ENCODE results near the gene IL1RN. TPM values are rescaled to one million over a fixed set of nuclear protein-coding genes. Genes with fewer than 3 reads are reported as not detected.

Gene IL1RN
- total and polyA plus RNA-seq, 2 of the 13 experiments (the other 11 are each of a cell fraction or from before 2014, with no cell fraction given), result 21.2 to 101 TPM

- Histone ChIP-seq H3K4me3 (replicated peaks in 1 of 3; ENCODE audit: insufficient read depth in 1 of 3, low read depth in 2 of 3, low read length in 3 of 3) (no peak overlapping the region), H3K4me2 (ENCODE audit: low read depth, low read length) (no peak overlapping the region), H3K36me3 (replicated peaks in 1 of 2; ENCODE audit: control insufficient read depth in 1 of 2, insufficient read depth in 2 of 2, low read length in 2 of 2) (no peaks in the 10 kb centered on the region), H3K9me3 (ENCODE audit: low read length) (no peaks in the 10 kb centered on the region), H3K4me1 (ENCODE audit: insufficient read depth, low read length) (peaks cover 57% of the 10 kb centered on the region), H4K20me1 (ENCODE audit: insufficient read depth, low read length) (no peaks in the 10 kb centered on the region), H3K9ac (ENCODE audit: insufficient read depth, low read depth, low read length) (no peak overlapping the region), H3K79me2 (ENCODE audit: insufficient read depth, low read length) (no peaks in the 10 kb centered on the region), H2AFZ (ENCODE audit: low read length) (no peak overlapping the region), H3K27ac (ENCODE audit: extremely low read length, insufficient read depth, low read length) (no peak overlapping the region), H3K27me3 (ENCODE audit: control insufficient read depth in 1 of 2, insufficient read depth in 2 of 2, low read length in 2 of 2) (no peaks in the 10 kb centered on the region; a peak in 1 of 5 replicates)
- intact Hi-C loops (cut with micrococcal nuclease; ENCODE audit: unreplicated experiment), result no loop called here
- in situ Hi-C loops (cut with HindIII; ENCODE audit: extremely low pct_ligation_motif_present, low pct_unique_long_range_greater_than_20kb), result no loop called here
- ATAC-seq, result no peak
- ChIA-PET CTCF (ENCODE audit: low intra/inter-chr PET ratio, low total read pairs) (no interaction called here), POLR2A (interaction anchor here (5.3 kb wide), 1 partner anchor 20 kb away, joined by 39 read pairs; no protein-coding TSS in a partner anchor)
- 96% methylated on average over 1 of the region's 1 CpG for WGBS (ENCODE audit: low lambda C conversion rate)
- no peak for DNase-seq (ENCODE audit: low spot score)
- BruUV-seq (replicated peaks), result no TSS peak
- no peak for FAIRE-seq
- no peak for TF ChIP-seq ZNF44 (CRISPR knock-in tag; IDR thresholded peaks at IDR 0.05)
- TF ChIP-seq TFDP2 (CRISPR knock-in tag; IDR thresholded peaks at IDR 0.05), result no peak
- peak; percentile 29; the same call in 1 of the 2 replicates for TF ChIP-seq KDM1A (CRISPR knock-in tag; IDR thresholded peaks at IDR 0.05)
- no peak for TF ChIP-seq FIP1L1 (IDR thresholded peaks at IDR 0.05; ENCODE audit: borderline replicate concordance, insufficient read depth, low read depth, low read length)
- no peak for TF ChIP-seq BRCA1 (CRISPR knock-in tag; IDR thresholded peaks at IDR 0.05)
- no peak for TF ChIP-seq HDAC2 (CRISPR knock-in tag; IDR thresholded peaks at IDR 0.05)
- TF ChIP-seq ATF2 (CRISPR knock-in tag; IDR thresholded peaks at IDR 0.05), result no peak
- peak; percentile 78 for TF ChIP-seq ZMYM3 (CRISPR knock-in tag; IDR thresholded peaks at IDR 0.05)
- TF ChIP-seq ZNF678 (CRISPR knock-in tag; IDR thresholded peaks at IDR 0.05), result no peak
- no peak for TF ChIP-seq ZNF740 (CRISPR knock-in tag; IDR thresholded peaks at IDR 0.05)
- TF ChIP-seq ZNF629 (CRISPR knock-in tag; conservative IDR thresholded peaks at IDR 0.05), result peak; percentile 93
- no peak for TF ChIP-seq MEF2D (CRISPR knock-in tag; IDR thresholded peaks at IDR 0.05)
- peak; percentile 72; the same call in 1 of the 2 replicates for TF ChIP-seq CHD4 (IDR thresholded peaks at IDR 0.05; ENCODE audit: borderline replicate concordance, low read length)
- no peak for TF ChIP-seq ZFP36L2 (CRISPR knock-in tag; IDR thresholded peaks at IDR 0.05)
- no peak for TF ChIP-seq ZNF644 (CRISPR knock-in tag; IDR thresholded peaks at IDR 0.05; ENCODE audit: low read depth)
- no peak for TF ChIP-seq KDM2A (CRISPR knock-in tag; IDR thresholded peaks at IDR 0.05; ENCODE audit: borderline replicate concordance, low read depth)
- no peak for TF ChIP-seq ZNF513 (CRISPR knock-in tag; conservative IDR thresholded peaks at IDR 0.05)
- TF ChIP-seq MZF1 (CRISPR knock-in tag; IDR thresholded peaks at IDR 0.05; ENCODE audit: borderline replicate concordance), result no peak
- TF ChIP-seq HMG20B (CRISPR knock-in tag; conservative IDR thresholded peaks at IDR 0.05), result no peak
- TF ChIP-seq ZIK1 (CRISPR knock-in tag; IDR thresholded peaks at IDR 0.05; ENCODE audit: borderline replicate concordance, low read depth), result no peak
Measured at GRCh38 chr2:113160248-113160647, 32.9 kb downstream of the IL1RN start.
